SK-N-SH treated with all-trans-retinoic acid at 6 μM for 48 hours (cell line): ENCODE results near the gene AKR1A1.

Experiments used
- CREB5 ChIP-seq: fragments of 250-450 bp; sonication (Bioruptor Pico); IDR thresholded peaks from 2 replicates; pipeline ENCODE4 v1.5.1; 2020; ENCODE audit warnings: low read depth, mild to moderate bottlenecking, moderate library complexity
- CSDC2 ChIP-seq: fragments of 250-450 bp; sonication (Bioruptor Pico); IDR thresholded peaks from 2 replicates; pipeline ENCODE4 v1.5.0; 2020; ENCODE audit warnings: mild to moderate bottlenecking, moderate library complexity
- CSRNP3 ChIP-seq: fragments of 250-450 bp; sonication (Bioruptor Pico); IDR thresholded peaks from 2 replicates; pipeline ENCODE4 v1.5.1; 2021; ENCODE audit warnings: mild to moderate bottlenecking, moderate library complexity
- ESRRG ChIP-seq: fragments of 250-450 bp; sonication (Bioruptor Pico); IDR thresholded peaks from 2 replicates; pipeline ENCODE4 v1.6.1; 2021; ENCODE audit warnings: mild to moderate bottlenecking
- GLIS3 ChIP-seq: fragments of 250-450 bp; sonication (Bioruptor Pico); IDR thresholded peaks from 2 replicates; pipeline ENCODE4 v1.5.0; 2020; ENCODE audit warnings: mild to moderate bottlenecking, moderate library complexity
- ISL1 ChIP-seq: fragments of 250-450 bp; sonication (Bioruptor Pico); IDR thresholded peaks from 2 replicates; pipeline ENCODE4 v2.1.2; 2022; ENCODE audit warnings: mild to moderate bottlenecking, moderate library complexity
- POU6F1 ChIP-seq: fragments of 250-450 bp; sonication (Bioruptor Pico); IDR thresholded peaks from 2 replicates; pipeline ENCODE4 v1.8.0; 2021; ENCODE audit warnings: low read depth, mild to moderate bottlenecking, moderate library complexity, borderline replicate concordance
- PPARA ChIP-seq: fragments of 250-450 bp; sonication (Bioruptor Pico); IDR thresholded peaks from 2 replicates; pipeline ENCODE4 v1.5.0; 2020; ENCODE audit warnings: mild to moderate bottlenecking, borderline replicate concordance
- RARB ChIP-seq: fragments of 250-450 bp; sonication (Bioruptor Pico); IDR thresholded peaks from 2 replicates; pipeline ENCODE4 v1.8.0; 2021; ENCODE audit warnings: mild to moderate bottlenecking, moderate library complexity
- TSHZ2 ChIP-seq: fragments of 250-450 bp; sonication (Bioruptor Pico); IDR thresholded peaks from 2 replicates; pipeline ENCODE4 v1.5.0; 2020; ENCODE audit warnings: mild to moderate bottlenecking, moderate library complexity
- ZC3H10 ChIP-seq: fragments of 250-450 bp; sonication (Bioruptor Pico); IDR thresholded peaks from 2 replicates; pipeline ENCODE4 v1.5.1; 2021; ENCODE audit warnings: mild to moderate bottlenecking, moderate library complexity

GRCh38 chr1:45563843-45564242 lies 13.2 kb downstream of the AKR1A1 start:
- TF ChIP-seq PPARA (CRISPR knock-in tag) (no peak), GLIS3 (CRISPR knock-in tag) (no peak), CSRNP3 (CRISPR knock-in tag) (no peak), RARB (CRISPR knock-in tag) (no peak), ESRRG (no peak), ZC3H10 (CRISPR knock-in tag) (no peak), ISL1 (no peak), CSDC2 (CRISPR knock-in tag) (no peak), CREB5 (CRISPR knock-in tag) (no peak), TSHZ2 (CRISPR knock-in tag) (no peak), POU6F1 (CRISPR knock-in tag) (no peak)
